Measurements from ENCODE around the gene SHROOM3.

The SHROOM3 gene

GRCh38 chr4:76527666-76528065 is 92.6 kb downstream of the SHROOM3 start:
- no peak for DNase-seq
- Histone ChIP-seq H2BK120ac (ENCODE audit: low read depth, low read length) (no peak overlapping the region), H3K79me1 (replicated peaks; ENCODE audit: low read length, poor library complexity, severe bottlenecking) (no peaks in the 10 kb centered on the region), H3K36me3 (ENCODE audit: control insufficient read depth in 1 of 2, insufficient read depth in 2 of 2, low read depth in 1 of 2, low read length in 2 of 2) (no peaks in the 10 kb centered on the region), H3K4me2 (ENCODE audit: low read length, poor library complexity, severe bottlenecking) (no peak overlapping the region), H3K23ac (ENCODE audit: low read length in 2 of 2) (no peak overlapping the region), H3K27ac (ENCODE audit: low read length, poor library complexity, severe bottlenecking) (no peak overlapping the region), H3K4me1 (ENCODE audit: control insufficient read depth, insufficient read depth, low read depth, low read length) (no peaks in the 10 kb centered on the region), H2AK5ac (ENCODE audit: low read length, severe bottlenecking) (no peak overlapping the region), H3K14ac (ENCODE audit: low read length in 2 of 2) (no peak overlapping the region), H2BK12ac (ENCODE audit: low read length in 2 of 2) (no peak overlapping the region), H2AFZ (ENCODE audit: low read depth, low read length) (no peak overlapping the region), H2BK15ac (ENCODE audit: low read depth, poor library complexity, severe bottlenecking) (no peak overlapping the region), H3K9ac (ENCODE audit: low read length) (no peak overlapping the region), H3K18ac (ENCODE audit: low read depth in 1 of 2, low read length in 2 of 2) (no peak overlapping the region), H3K27me3 (ENCODE audit: control insufficient read depth in 1 of 2, insufficient read depth in 1 of 2, low read length in 2 of 2) (peaks cover 0 to 6% of the 10 kb centered on the region in 2 experiments), H2BK5ac (ENCODE audit: low read depth, low read length, poor library complexity, severe bottlenecking) (no peak overlapping the region), H4K8ac (ENCODE audit: low read length) (no peak overlapping the region), H4K91ac (ENCODE audit: low read length) (no peak overlapping the region), H3K4me3 (ENCODE audit: insufficient read depth in 1 of 2, low read depth in 1 of 2, low read length in 2 of 2) (no peak overlapping the region), H3K9me3 (ENCODE audit: control insufficient read depth, low read length) (no peaks in the 10 kb centered on the region), H3K4ac (ENCODE audit: low read depth in 1 of 2, low read length in 2 of 2) (no peak overlapping the region)
- WGBS = 92% methylated on average over 4 of the region's 5 CpGs

GRCh38 chr4:76531597-76531996 is 96.6 kb downstream of the SHROOM3 start:
- WGBS = 67% methylated on average over 1 of the region's 2 CpGs
- no peak overlapping the region for H2BK120ac ChIP-seq (ENCODE audit: low read depth, low read length)
- no peak overlapping the region for H3K4ac ChIP-seq (ENCODE audit: low read depth in 1 of 2, low read length in 2 of 2)
- H3K4me2 ChIP-seq (ENCODE audit: low read length, poor library complexity, severe bottlenecking) = no peak overlapping the region
- no peaks in the 10 kb centered on the region for H3K36me3 ChIP-seq (ENCODE audit: control insufficient read depth in 1 of 2, insufficient read depth in 2 of 2, low read depth in 1 of 2, low read length in 2 of 2)
- no peak overlapping the region for H4K8ac ChIP-seq (ENCODE audit: low read length)
- H3K27me3 ChIP-seq (ENCODE audit: control insufficient read depth in 1 of 2, insufficient read depth in 1 of 2, low read length in 2 of 2) = peaks cover 0 to 6% of the 10 kb centered on the region in 2 experiments
- H2BK15ac ChIP-seq (ENCODE audit: low read depth, poor library complexity, severe bottlenecking) = no peak overlapping the region
- H3K27ac ChIP-seq (ENCODE audit: low read length, poor library complexity, severe bottlenecking) = no peak overlapping the region
- H4K91ac ChIP-seq (ENCODE audit: low read length) = no peak overlapping the region
- H3K9ac ChIP-seq (ENCODE audit: low read length) = no peak overlapping the region
- DNase-seq = no peak
- H2BK5ac ChIP-seq (ENCODE audit: low read depth, low read length, poor library complexity, severe bottlenecking) = no peak overlapping the region
- no peaks in the 10 kb centered on the region for H3K9me3 ChIP-seq (ENCODE audit: control insufficient read depth, low read length)
- no peak overlapping the region for H3K4me3 ChIP-seq (ENCODE audit: insufficient read depth in 1 of 2, low read depth in 1 of 2, low read length in 2 of 2)
- no peak overlapping the region for H2AFZ ChIP-seq (ENCODE audit: low read depth, low read length)
- no peak overlapping the region for H3K23ac ChIP-seq (ENCODE audit: low read length in 2 of 2)
- no peak overlapping the region for H3K14ac ChIP-seq (ENCODE audit: low read length in 2 of 2)
- no peaks in the 10 kb centered on the region for H3K79me1 ChIP-seq (replicated peaks; ENCODE audit: low read length, poor library complexity, severe bottlenecking)
- no peak overlapping the region for H3K18ac ChIP-seq (ENCODE audit: low read depth in 1 of 2, low read length in 2 of 2)
- no peak overlapping the region for H2AK5ac ChIP-seq (ENCODE audit: low read length, severe bottlenecking)
- no peak overlapping the region for H2BK12ac ChIP-seq (ENCODE audit: low read length in 2 of 2)
- H3K4me1 ChIP-seq (ENCODE audit: control insufficient read depth, insufficient read depth, low read depth, low read length) = peaks cover 1% of the 10 kb centered on the region

GRCh38 chr4:76532805-76533204 is 97.8 kb downstream of the SHROOM3 start:
- no peak overlapping the region for H2BK15ac ChIP-seq (ENCODE audit: low read depth, poor library complexity, severe bottlenecking)
- H3K18ac ChIP-seq (ENCODE audit: low read depth in 1 of 2, low read length in 2 of 2) = peak overlapping the region in 1 of 2 experiments; percentile 54
- no peak overlapping the region for H2BK5ac ChIP-seq (ENCODE audit: low read depth, low read length, poor library complexity, severe bottlenecking)
- H3K4me1 ChIP-seq (ENCODE audit: control insufficient read depth, insufficient read depth, low read depth, low read length) = peaks cover 4% of the 10 kb centered on the region
- no peak overlapping the region for H2BK120ac ChIP-seq (ENCODE audit: low read depth, low read length)
- H3K23ac ChIP-seq (ENCODE audit: low read length in 2 of 2) = no peak overlapping the region
- H3K4ac ChIP-seq (ENCODE audit: low read depth in 1 of 2, low read length in 2 of 2) = no peak overlapping the region
- H4K8ac ChIP-seq (ENCODE audit: low read length) = no peak overlapping the region
- H3K4me2 ChIP-seq (ENCODE audit: low read length, poor library complexity, severe bottlenecking) = no peak overlapping the region
- no peak overlapping the region for H3K9ac ChIP-seq (ENCODE audit: low read length)
- no peak overlapping the region for H2AFZ ChIP-seq (ENCODE audit: low read depth, low read length)
- H3K36me3 ChIP-seq (ENCODE audit: control insufficient read depth in 1 of 2, insufficient read depth in 2 of 2, low read depth in 1 of 2, low read length in 2 of 2) = no peaks in the 10 kb centered on the region
- peaks cover 0 to 6% of the 10 kb centered on the region in 2 experiments for H3K27me3 ChIP-seq (ENCODE audit: control insufficient read depth in 1 of 2, insufficient read depth in 1 of 2, low read length in 2 of 2)
- H2AK5ac ChIP-seq (ENCODE audit: low read length, severe bottlenecking) = no peak overlapping the region
- no peak overlapping the region for H3K4me3 ChIP-seq (ENCODE audit: insufficient read depth in 1 of 2, low read depth in 1 of 2, low read length in 2 of 2)
- WGBS = 100% methylated on average over 2 of the region's 2 CpGs
- no peaks in the 10 kb centered on the region for H3K9me3 ChIP-seq (ENCODE audit: control insufficient read depth, low read length)
- no peak overlapping the region for H3K14ac ChIP-seq (ENCODE audit: low read length in 2 of 2)
- H3K79me1 ChIP-seq (replicated peaks; ENCODE audit: low read length, poor library complexity, severe bottlenecking) = no peaks in the 10 kb centered on the region
- DNase-seq = no peak
- no peak overlapping the region for H4K91ac ChIP-seq (ENCODE audit: low read length)
- no peak overlapping the region for H3K27ac ChIP-seq (ENCODE audit: low read length, poor library complexity, severe bottlenecking)
- H2BK12ac ChIP-seq (ENCODE audit: low read length in 2 of 2) = no peak overlapping the region

- Histone ChIP-seq H3K14ac (ENCODE audit: low read length in 2 of 2) (no peak overlapping the region), H2AK5ac (ENCODE audit: low read length, severe bottlenecking) (no peak overlapping the region), H3K27me3 (ENCODE audit: control insufficient read depth in 1 of 2, insufficient read depth in 1 of 2, low read length in 2 of 2) (peaks cover 0 to 6% of the 10 kb centered on the region in 2 experiments), H3K36me3 (ENCODE audit: control insufficient read depth in 1 of 2, insufficient read depth in 2 of 2, low read depth in 1 of 2, low read length in 2 of 2) (no peaks in the 10 kb centered on the region), H3K4me1 (ENCODE audit: control insufficient read depth, insufficient read depth, low read depth, low read length) (peaks cover 4% of the 10 kb centered on the region), H3K23ac (ENCODE audit: low read length in 2 of 2) (no peak overlapping the region), H3K9ac (ENCODE audit: low read length) (no peak overlapping the region), H3K27ac (ENCODE audit: low read length, poor library complexity, severe bottlenecking) (no peak overlapping the region), H3K4me3 (ENCODE audit: insufficient read depth in 1 of 2, low read depth in 1 of 2, low read length in 2 of 2) (no peak overlapping the region), H3K79me1 (replicated peaks; ENCODE audit: low read length, poor library complexity, severe bottlenecking) (no peaks in the 10 kb centered on the region), H2BK15ac (ENCODE audit: low read depth, poor library complexity, severe bottlenecking) (no peak overlapping the region), H3K18ac (ENCODE audit: low read depth in 1 of 2, low read length in 2 of 2) (peak overlapping the region in 1 of 2 experiments; percentile 38), H2AFZ (ENCODE audit: low read depth, low read length) (no peak overlapping the region), H3K4me2 (ENCODE audit: low read length, poor library complexity, severe bottlenecking) (no peak overlapping the region), H4K91ac (ENCODE audit: low read length) (no peak overlapping the region), H4K8ac (ENCODE audit: low read length) (no peak overlapping the region), H3K9me3 (ENCODE audit: control insufficient read depth, low read length) (no peaks in the 10 kb centered on the region), H2BK120ac (ENCODE audit: low read depth, low read length) (no peak overlapping the region), H3K4ac (ENCODE audit: low read depth in 1 of 2, low read length in 2 of 2) (no peak overlapping the region), H2BK12ac (ENCODE audit: low read length in 2 of 2) (no peak overlapping the region), H2BK5ac (ENCODE audit: low read depth, low read length, poor library complexity, severe bottlenecking) (no peak overlapping the region)
- DNase-seq = no peak
Observed at GRCh38 chr4:76533314-76533713, 98.3 kb downstream of the SHROOM3 start.
